Heart right ventricle (tissue), 16 donors: ENCODE data around the gene IL1RAPL2. TPM values are rescaled to one million over a fixed set of nuclear protein-coding genes. Genes with fewer than 3 reads are reported as not detected.

ENCODE experiments used
- ATAC-seq, 8 donors: fragments of 200-7000 bp; cut with Tn5 transposase; one replicate each; pipeline ENCODE4 v1.9.1; 2020; ENCODE audit warnings: mild to moderate bottlenecking in 8 of 8, moderate library complexity in 8 of 8, moderate number of reproducible peaks in 1 of 8
- DNase-seq, 2 donors: peaks; one replicate each; pipeline ENCODE4 v3.0.0-alpha.2; 2020
- H3K27ac ChIP-seq, 10 donors: fragments of 200-600 bp; sonication (generic) in 2 of 10; one replicate each; pipeline versions ENCODE4 v1.5.0 to v1.8.0; 2020 to 2022; ENCODE audit warnings: mild to moderate bottlenecking in 3 of 10
- H3K27me3 ChIP-seq, 7 donors: fragments of 200-600 bp; one replicate each; pipeline ENCODE4 v1.8.0; 2021 to 2022; ENCODE audit warnings: mild to moderate bottlenecking in 2 of 7
- H3K36me3 ChIP-seq, 9 donors: fragments of 200-600 bp; sonication (generic) in 1 of 9; one replicate each; pipeline versions ENCODE4 v1.5.0 to v1.8.0; 2020 to 2022; ENCODE audit warnings: mild to moderate bottlenecking in 2 of 9
- H3K4me1 ChIP-seq, 9 donors: fragments of 200-600 bp; sonication (generic) in 1 of 9; one replicate each; pipeline versions ENCODE4 v1.5.0 to v1.8.0; 2020 to 2022; ENCODE audit warnings: mild to moderate bottlenecking in 4 of 9
- H3K4me3 ChIP-seq, 10 donors: fragments of 200-600 bp; sonication (generic) in 2 of 10; one replicate each; pipeline versions ENCODE4 v1.5.0 to v1.8.0; 2020 to 2022; ENCODE audit warnings: mild to moderate bottlenecking in 7 of 10, moderate library complexity in 2 of 10
- H3K9me3 ChIP-seq, 11 donors: fragments of 200-600 bp in 10 of 11; sonication (generic) in 2 of 11; one replicate each; pipeline versions ENCODE4 v1.5.0 to v1.8.0; 2013 to 2022; ENCODE audit warnings: mild to moderate bottlenecking in 2 of 11, control low read depth in 1 of 11, moderate library complexity in 1 of 11
- WGBS, 2 donors: extraction: QIAGEN DNeasy Blood & Tissue Kit; methylation state at CpG; one replicate each; pipeline ENCODE4 v1.1.7; 2013; ENCODE audit warnings: inconsistent platforms in 1 of 2; 5-methylcytosine and 5-hydroxymethylcytosine counted together
- intact Hi-C, 10 donors: fragments of 100-400 bp; cut with DNase I; formaldehyde crosslinking; loops; one replicate each; pipeline versions ENCODE4 v1.11.1 to v1.14.2; 2022
- polyA plus RNA-seq, 2 donors: library from polyadenylated mRNA; stranded (reverse); fragments of 200-250 nt; gene quantifications; one replicate each; pipeline ENCODE4 v1.2.3, GENCODE V29; 2013
- total RNA-seq, 10 donors: library from RNA; stranded (reverse); fragmentation: NEBNext Ultra II Directional in 3 of 10; extraction: Animal tissue kit (Norgen Biotek cat#: 25700) in 3 of 10; gene quantifications; one replicate each; pipeline versions ENCODE4 v1.2.1 to v1.2.4, GENCODE V29; 2021 to 2023
- TF ChIP-seq, protein P1 (sequence below), 9 donors: fragments of 200-600 bp; sonication (generic) in 2 of 9; IDR thresholded peaks; one replicate each; pipeline versions ENCODE4 v1.5.0 to v1.8.0; 2021 to 2022; ENCODE audit warnings: antibody characterized with exemption in 9 of 9, mild to moderate bottlenecking in 5 of 9, moderate library complexity in 1 of 9
- donor health status: Arrhythmogenic right ventricular cardiomyopathy.
- donor health status: ischemic (EF 13 %, LVEDD 7.1; RV severe dilation, severe dysfunction).
- donor health status: healthy with polysubstance abuse.
- donor health status: DM: no; HTN: yes; CAD: no.
- donor health status: DM: no; HTN: no; CAD: no.
- donor health status: ischemic (EF 25% LVEDD 6.9; RV normal size, moderate dysfunction).
- donor health status: ischemic (EF 25% LVEDD 5.7; RV mildly dilated, moderate dysfunction).
- donor health status: healthy.
- donor health status: DM: yes; HTN: yes; CAD: no.
- donor health status: Ischemic cardiomyopathy.
- donor health status: ischemic (EF 35%, LVEDD 5.7; RV mildly dilated, moderate dysfunction).
- donor health status: nonischemic (EF 11% LVEDD 7.7; RV severe dilation, severe dysfunction).
- donor health status: DM: yes; HTN: yes; CAD: no.
- donor health status: PGD.
- donor health status: ischemic (EF 29% LVEDD 5.4; RV normal size, mild dysfunction).
- donor health status: nonischemic (EF 23%, LVEDD 6.1; RV moderate dilation, normal function).

Gene IL1RAPL2
- total and polyA plus RNA-seq, 12 donors: 0.01 TPM; not detected in 11

DNA sequence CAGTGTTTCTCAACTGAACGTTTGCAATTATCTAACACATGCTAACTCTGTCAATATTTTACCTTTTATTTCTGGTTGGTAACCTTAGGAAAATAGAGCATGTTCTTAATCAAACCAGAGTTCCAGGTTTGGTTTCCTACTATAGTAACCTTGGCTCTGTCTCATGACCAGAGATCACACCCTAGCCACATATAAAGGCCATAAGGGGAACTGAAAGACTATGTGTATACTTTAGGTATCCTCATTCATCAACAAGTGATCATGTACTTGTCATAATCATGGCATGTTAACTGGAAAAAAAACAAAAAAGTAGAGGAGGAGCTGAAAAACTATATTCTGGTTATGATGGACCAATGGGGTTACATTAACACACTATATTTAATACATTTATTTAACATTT is 352.1 kb downstream of the IL1RAPL2 start:
- no peak overlapping the region for H3K4me3 ChIP-seq
- no peaks in the 10 kb centered on the region for H3K4me1 ChIP-seq
- ATAC-seq (no peak), DNase-seq (no peak)
- H3K36me3 ChIP-seq: no peaks in the 10 kb centered on the region
- WGBS, 2 donors: 73 to 84% methylated on average over 1 of the region's 1 CpG
- H3K27ac ChIP-seq: no peak overlapping the region
- peaks cover 0 to 4% (median 0%) of the 10 kb centered on the region in 7 donors for H3K27me3 ChIP-seq
- intact Hi-C loops: loop anchor here in 1 of 10 donors (10.0 kb wide), 1 partner anchor 253 kb away; no protein-coding TSS in a partner anchor
- TF ChIP-seq, protein P1, sequence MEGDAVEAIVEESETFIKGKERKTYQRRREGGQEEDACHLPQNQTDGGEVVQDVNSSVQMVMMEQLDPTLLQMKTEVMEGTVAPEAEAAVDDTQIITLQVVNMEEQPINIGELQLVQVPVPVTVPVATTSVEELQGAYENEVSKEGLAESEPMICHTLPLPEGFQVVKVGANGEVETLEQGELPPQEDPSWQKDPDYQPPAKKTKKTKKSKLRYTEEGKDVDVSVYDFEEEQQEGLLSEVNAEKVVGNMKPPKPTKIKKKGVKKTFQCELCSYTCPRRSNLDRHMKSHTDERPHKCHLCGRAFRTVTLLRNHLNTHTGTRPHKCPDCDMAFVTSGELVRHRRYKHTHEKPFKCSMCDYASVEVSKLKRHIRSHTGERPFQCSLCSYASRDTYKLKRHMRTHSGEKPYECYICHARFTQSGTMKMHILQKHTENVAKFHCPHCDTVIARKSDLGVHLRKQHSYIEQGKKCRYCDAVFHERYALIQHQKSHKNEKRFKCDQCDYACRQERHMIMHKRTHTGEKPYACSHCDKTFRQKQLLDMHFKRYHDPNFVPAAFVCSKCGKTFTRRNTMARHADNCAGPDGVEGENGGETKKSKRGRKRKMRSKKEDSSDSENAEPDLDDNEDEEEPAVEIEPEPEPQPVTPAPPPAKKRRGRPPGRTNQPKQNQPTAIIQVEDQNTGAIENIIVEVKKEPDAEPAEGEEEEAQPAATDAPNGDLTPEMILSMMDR (IDR thresholded peaks at IDR 0.05): no peak
- H3K9me3 ChIP-seq: no peaks in the 10 kb centered on the region

DNA sequence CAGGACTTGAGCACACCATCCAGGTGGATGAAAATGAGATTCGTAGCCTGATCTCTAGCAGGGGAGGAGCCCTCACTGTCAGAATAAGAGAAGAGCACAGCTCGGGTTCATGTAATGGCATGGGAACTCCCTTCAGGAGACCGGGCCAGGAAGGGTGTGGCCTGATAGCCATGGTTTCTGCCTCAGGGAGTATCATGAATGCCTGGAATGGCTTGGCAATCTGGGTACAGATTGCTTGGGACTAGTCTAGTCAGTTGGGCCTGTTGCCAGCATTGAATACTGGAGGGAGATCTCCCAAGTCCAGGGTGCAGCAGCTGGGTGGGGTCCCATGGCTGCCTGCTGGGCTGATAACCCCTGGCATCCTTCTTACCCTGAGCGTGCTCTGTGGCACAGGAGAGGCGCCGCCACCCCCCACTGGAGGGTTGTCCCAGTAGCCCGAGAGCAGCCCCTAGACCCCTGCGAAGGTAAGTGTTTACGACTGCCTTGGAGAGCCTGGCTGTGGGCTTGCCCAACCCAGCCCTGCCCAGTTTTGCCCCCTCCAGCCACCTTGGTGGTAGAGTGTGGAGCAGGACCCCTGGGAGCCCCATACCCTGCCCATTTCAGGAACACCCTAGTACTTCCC is 355.7 kb downstream of the IL1RAPL2 start:
- H3K27me3 ChIP-seq: peaks cover 0 to 9% (median 0%) of the 10 kb centered on the region in 7 donors
- no peaks in the 10 kb centered on the region for H3K4me1 ChIP-seq
- TF ChIP-seq, protein P1 (IDR thresholded peaks at IDR 0.05): no peak
- intact Hi-C loops: loop anchor here in 2 of 10 donors (5.0 to 10.0 kb wide), 2 partner anchors 254 to 257 kb away; no protein-coding TSS in a partner anchor
- no peak overlapping the region for H3K4me3 ChIP-seq
- no peaks in the 10 kb centered on the region for H3K9me3 ChIP-seq
- no peak overlapping the region for H3K27ac ChIP-seq
- WGBS, 2 donors: 78 to 84% methylated on average over 7 to 9 of the region's 9 CpGs
- peak in 3 of 8 donors; percentile 10 to 50 (median 33) for ATAC-seq
- no peak for DNase-seq
- no peaks in the 10 kb centered on the region for H3K36me3 ChIP-seq

DNA sequence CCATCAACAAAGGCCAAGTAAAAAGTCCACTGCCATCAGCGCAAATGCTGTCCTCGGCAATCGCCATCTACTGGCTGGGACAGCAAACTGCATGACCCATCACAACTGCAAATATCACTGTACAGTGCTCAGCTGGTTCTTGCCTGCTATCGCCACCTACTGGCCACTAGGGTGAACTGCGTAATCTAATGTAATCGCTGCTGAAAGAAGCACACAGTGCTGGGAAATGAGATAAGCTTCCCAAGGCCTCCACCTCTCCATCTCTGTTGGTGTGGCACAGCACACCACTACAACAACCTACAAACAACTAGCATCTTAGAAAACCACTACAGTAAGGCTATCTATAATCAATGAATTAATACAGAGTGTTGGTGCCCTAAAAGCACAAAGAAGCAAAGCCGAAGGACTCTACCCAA is 356.2 kb downstream of the IL1RAPL2 start:
- Histone ChIP-seq H3K27me3 (peaks cover 0 to 9% (median 0%) of the 10 kb centered on the region in 7 donors), H3K27ac (no peak overlapping the region), H3K4me3 (no peak overlapping the region), H3K4me1 (no peaks in the 10 kb centered on the region), H3K9me3 (no peaks in the 10 kb centered on the region), H3K36me3 (no peaks in the 10 kb centered on the region)
- ATAC-seq: peak in 6 of 8 donors; percentile 28 to 79 (median 58)
- DNase-seq: peak; percentile 13 to 17
- intact Hi-C loops: loop anchor here in 2 of 10 donors (5.0 to 10.0 kb wide), 2 partner anchors 255 to 257 kb away; no protein-coding TSS in a partner anchor
- TF ChIP-seq, protein P1 (IDR thresholded peaks at IDR 0.05): peak; percentile 46 to 93 (median 75)
- WGBS, 2 donors: 18 to 21% methylated on average over 7 of the region's 7 CpGs

DNA sequence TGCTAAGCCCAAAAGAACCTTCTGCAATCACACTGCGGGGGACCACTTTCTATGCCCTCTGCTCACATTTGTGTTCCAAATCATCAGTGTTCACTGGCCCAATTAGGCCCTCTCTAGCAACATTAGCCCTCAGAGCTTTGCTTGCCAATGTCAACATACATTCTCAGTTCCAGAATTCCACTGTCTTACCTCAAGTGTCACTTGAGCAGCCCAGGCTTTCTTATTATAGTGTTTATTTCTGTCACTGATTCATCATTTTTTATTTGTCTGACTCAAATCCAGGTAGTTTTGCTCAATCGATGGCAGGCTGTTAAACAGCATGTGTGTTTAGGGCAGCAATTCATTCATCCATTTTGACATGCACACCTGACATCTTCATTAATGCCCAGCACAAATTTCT is 363.3 kb downstream of the IL1RAPL2 start:
- DNase-seq (no peak), ATAC-seq (no peak)
- Histone ChIP-seq H3K27me3 (peaks cover 0 to 38% (median 0%) of the 10 kb centered on the region in 7 donors), H3K4me1 (no peaks in the 10 kb centered on the region), H3K27ac (no peak overlapping the region), H3K36me3 (no peaks in the 10 kb centered on the region), H3K9me3 (no peaks in the 10 kb centered on the region), H3K4me3 (no peak overlapping the region)
- 79 to 94% methylated on average over 2 of the region's 2 CpGs for WGBS, 2 donors
- TF ChIP-seq, protein P1 (IDR thresholded peaks at IDR 0.05): no peak
- intact Hi-C loops: loop anchor here in 1 of 10 donors (10.0 kb wide), 1 partner anchor 265 kb away; no protein-coding TSS in a partner anchor
